Stimulated activated CD8-positive, alpha-beta memory T cell treated with anti-CD3 and anti-CD28 coated beads, Interleukin-15, amount 100 ng/mL, for 1 hour (primary cell): ENCODE results near the gene ADD3.
A peak's percentile ranks its signal among the peaks of the same experiment; 100 is the strongest.

Experiments used
- DNase-seq: peaks from one replicate; pipeline ENCODE4 v3.0.0-alpha.2; 2020; ENCODE audit warnings: low read depth

The ADD3 gene

DNA sequence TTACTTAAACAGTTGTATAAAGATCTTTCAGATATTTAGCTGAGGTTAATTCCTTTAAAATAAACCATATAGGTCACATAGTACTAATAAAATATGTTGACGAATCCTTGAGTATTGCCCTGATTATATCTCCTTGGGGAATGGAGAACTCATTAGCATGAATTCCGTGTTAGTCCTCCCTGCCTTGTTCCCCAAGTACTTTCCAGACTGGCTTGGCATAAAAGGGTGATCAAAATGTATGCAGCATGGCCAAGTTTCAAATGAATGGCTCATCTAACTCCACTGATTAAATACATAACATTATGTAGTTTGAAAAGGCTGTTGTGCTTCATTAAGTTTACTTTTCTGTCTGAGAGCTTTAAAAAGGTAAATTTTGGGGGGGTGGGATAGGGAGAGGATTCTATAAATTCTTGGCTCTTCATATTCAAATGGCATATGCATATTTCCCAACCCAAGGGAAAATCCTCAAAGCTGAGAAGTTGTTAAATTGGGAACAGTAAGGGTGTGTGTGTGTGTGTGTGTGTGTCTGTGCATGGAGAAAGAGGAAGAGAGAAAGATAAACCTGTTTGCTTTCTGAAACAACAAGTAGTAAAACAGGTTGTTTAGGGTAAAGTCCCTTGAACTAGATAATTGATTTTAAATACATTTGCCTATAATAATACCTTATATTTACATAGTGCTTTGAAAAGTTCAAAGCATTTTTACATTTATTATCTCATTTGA, 4.8 kb upstream of the ADD3 start:
- no peak for DNase-seq

- DNase-seq, result no peak
Observed at GRCh38 chr10:110003524-110003885, 4.3 kb upstream of the ADD3 start.

GRCh38 chr10:110005719-110006118, 2.1 kb upstream of the ADD3 start:
- no peak for DNase-seq

DNA sequence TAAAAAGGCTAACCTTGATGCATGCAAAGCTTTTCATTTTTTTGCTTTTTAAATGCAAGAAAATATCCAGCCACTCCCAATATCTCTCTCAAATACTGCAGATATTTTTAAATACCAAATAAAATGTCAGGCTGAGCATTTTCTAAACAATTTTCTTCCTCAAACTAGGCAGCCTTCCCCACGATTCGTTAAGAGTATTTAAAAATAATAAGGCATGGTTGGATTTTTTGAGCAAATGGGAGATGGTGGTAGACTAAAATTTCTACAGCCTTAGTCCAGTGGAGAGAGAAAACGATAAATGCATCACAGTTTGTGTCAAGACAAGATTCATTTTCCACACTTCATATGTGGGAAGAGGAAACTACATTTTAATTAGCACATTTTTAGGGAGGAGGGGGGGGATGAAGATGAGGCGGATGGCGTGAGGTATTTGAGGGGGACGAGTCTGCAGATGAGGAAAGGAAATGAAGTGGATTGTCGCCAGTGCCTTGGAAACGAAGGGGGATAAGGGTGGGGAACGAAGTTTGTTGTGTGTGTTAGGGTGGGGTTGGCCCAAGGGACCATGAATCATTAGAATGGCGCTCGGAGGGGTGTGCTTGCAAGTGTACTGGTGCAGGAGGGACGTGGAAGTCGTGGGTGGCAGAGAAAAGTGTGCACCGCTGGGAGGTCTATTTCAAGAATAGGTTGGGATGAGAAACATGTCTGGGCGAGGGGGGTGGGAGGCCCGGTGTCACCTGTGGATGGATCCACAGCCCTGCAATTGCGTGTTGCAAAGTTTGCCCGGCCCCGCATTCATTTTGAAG, 1.2 kb upstream of the ADD3 start:
- no peak for DNase-seq

DNA sequence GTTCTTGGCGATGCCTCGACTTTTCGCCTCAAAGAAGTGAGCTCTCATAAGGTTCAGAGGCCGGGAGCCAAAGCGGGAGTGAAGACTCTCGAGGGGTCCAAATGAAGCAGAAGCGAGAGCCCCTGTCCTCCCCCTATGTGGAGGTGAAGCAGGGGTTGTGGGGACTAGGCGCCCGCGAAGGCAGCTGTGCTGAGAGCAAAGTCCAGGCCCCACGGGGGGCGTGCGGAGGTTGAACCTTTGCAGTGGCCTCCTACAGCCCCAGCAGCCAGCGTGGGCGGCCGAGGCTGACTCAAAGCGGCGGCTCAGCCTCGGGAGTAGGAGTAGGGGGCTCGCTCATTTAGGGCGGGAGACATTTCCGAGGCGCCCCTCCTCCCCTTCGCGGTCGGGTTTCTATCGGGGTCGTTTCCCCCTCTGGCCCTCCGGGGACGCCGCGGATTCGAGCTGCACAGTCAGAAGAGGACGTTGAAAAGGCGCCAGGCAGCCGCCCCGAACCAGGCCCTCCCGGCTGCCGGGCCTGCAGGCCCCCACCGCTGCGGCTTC, 553 bp upstream of the ADD3 start:
- no peak for DNase-seq

- DNase-seq, result peak; percentile 6
Observed at GRCh38 chr10:110008518-110009339, 945 bp downstream of the ADD3 start.

DNA sequence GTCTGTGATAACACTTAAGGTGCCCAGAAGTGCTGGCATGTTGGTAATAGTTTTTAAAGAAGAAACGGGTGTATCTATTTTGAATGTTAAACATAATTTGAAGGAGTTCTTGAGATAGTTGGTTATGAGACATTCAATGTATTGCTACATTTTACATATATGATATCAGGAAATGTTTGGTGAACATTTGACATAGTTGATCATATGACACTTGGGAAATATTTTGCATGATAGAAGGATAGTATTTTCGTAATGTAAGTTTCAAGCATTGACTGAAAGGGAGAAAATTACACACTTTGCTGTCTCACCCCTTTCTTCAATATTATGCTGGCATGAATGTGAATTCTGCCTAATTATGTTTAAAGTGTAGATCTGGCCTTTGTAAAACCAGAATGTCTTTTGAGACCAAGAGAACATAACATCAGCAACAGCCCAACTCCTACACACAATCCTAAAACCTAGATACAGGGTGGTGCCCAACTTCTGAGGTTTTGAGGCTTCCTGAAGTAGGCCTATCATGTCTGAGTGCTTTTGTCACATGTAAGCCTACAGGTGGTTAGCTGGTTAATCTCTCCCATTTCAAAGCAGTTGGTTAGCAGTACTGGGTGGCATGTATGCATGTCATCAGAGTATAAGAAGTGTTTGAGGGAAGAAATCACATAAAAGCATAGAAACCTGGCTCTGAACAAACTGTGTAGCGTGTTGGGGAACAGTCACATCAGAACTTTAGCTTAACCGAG, 2.1 kb downstream of the ADD3 start:
- DNase-seq, result peak; percentile 13

DNA sequence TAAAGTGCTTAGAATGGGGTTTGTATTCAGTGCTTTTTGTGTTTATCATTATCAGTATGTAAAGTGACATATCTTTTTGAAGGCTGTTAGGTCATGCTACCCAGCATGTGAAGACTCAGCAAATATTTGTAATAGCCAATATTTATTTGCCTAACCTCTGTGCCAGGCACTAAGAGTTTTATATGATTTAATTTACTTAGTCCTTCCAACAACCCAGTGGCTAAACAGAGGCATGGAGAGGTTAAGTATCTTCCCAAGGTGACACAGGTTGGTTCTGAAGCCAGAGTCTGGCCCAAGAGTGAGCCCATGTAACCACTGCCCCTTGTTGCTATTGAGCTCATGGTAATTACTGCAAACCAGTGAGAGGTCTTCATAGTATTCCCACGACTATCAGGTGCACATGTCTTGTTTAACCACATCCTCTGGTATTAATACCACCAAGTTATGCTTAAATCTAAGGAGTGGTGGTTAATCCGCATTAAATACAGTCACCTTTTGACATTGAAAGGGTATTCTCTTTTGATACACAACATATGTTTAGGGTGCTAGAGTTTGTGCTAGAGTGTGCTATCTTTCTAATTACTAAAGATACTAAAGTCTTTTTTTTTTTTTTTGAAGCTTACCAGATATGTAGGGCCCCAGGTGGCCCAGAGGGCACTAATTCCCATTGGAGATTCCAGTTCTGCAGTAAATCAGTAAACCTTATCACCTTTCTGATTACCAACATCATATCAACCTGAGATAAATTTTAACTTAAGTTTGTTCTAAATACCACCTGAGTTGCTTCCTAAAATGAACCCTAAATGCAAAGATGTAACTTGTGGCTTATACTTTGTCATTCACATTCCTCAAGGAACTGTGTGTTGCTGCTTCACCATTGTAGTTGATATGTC, 2.9 kb downstream of the ADD3 start:
- no peak for DNase-seq

GRCh38 chr10:110011681-110012080, 3.9 kb downstream of the ADD3 start:
- DNase-seq, result no peak

DNA sequence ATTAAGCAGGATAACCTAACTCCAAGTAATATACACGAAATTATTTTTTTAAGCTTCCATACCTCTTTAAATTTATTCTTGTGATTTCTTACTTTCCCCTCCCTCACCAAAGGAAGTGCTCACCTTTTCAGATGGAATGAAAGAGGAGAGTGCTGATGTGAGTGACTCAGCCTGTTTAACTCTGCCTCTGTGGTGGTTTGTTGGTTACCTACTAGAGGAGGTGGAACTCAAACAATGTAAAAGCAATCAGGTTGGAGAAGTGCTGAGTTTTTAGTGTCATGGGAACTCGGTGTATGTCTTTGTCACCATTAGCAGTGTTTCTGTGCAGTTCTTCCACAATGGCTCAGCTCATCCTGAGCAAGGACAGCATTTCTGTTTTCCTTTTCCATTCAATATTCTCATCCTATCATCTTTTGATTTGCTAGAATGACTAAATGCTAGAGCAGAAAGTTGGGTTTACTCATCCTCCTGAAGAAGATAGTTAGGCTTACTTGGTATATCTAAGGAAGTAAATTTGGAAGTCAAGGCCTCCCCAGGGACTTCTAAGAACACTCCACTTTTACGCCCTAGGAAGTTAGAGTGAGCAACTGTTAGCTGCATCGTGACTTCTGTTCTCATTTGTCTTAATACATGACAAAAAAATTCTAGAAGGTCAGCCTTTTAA, 6.0 kb downstream of the ADD3 start:
- no peak for DNase-seq

- no peak for DNase-seq
Observed at GRCh38 chr10:110016039-110016438, 8.3 kb downstream of the ADD3 start.

DNA sequence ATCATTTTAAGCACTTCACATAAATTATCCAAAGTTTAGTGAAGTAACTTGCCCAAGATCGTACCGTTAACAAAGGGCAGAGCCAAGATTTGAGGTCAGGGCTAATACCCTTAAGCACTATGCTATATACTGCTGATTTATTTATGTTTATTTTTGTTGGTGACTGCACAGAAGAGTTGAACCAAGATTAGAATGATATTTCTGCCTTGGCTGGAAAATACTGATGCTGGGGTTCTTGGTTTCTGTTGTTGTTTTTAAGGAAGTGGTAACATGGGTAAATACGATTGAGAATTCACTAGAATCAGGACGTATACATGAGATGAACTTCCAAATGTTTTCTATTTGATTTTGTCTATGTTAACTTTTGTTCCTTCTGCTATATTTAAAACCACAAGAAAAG, 9.3 kb downstream of the ADD3 start:
- DNase-seq, result no peak

- DNase-seq, result no peak
Observed at GRCh38 chr10:110017907-110018306, 10.1 kb downstream of the ADD3 start.

DNA sequence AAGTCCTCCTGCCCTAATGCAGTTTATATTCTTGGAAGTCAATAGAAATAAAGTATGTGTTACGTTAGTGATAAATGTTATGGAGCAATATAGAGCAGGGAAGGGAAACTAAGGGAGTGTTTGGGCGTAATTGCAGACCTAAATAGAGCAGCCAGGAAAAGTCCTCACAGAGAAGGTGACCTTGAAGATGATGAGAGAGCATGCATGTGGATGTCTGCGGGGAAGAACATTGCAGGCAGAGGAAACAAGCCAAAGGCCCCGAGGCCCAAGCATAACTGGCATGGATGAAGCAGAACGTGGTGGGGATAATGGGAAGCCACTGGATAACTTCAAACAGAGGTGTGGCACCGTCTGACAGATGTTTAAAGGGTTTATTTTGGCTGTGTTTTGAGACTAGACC, 12.5 kb downstream of the ADD3 start:
- DNase-seq, result no peak

- DNase-seq, result no peak
Observed at GRCh38 chr10:110022716-110023504, 15.1 kb downstream of the ADD3 start.

- DNase-seq, result no peak
Observed at GRCh38 chr10:110023785-110024465, 16.1 kb downstream of the ADD3 start.

DNA sequence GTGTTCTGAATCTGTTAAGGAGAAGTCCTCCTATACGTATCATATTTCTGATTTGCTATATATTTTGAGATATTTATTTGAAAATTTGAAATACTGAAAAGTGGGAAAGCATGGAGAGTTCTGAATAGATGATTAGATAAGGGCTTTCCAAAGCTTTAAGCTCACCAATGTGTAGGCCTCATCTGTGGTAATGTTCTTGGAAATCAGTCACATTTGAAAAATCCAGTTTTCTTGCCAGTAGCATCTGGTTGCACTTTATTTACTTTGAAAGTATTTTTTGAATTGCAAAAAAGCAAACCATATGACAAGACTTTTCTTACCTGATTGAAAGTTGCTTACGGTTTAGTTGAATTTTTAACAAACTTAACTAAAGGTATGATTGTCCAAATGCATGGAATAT, 21.7 kb downstream of the ADD3 start:
- DNase-seq, result no peak

- DNase-seq, result no peak
Observed at GRCh38 chr10:110032801-110033700, 25.3 kb downstream of the ADD3 start.
